Measurements from ENCODE around the gene CST6.

CST6 gene

DNA sequence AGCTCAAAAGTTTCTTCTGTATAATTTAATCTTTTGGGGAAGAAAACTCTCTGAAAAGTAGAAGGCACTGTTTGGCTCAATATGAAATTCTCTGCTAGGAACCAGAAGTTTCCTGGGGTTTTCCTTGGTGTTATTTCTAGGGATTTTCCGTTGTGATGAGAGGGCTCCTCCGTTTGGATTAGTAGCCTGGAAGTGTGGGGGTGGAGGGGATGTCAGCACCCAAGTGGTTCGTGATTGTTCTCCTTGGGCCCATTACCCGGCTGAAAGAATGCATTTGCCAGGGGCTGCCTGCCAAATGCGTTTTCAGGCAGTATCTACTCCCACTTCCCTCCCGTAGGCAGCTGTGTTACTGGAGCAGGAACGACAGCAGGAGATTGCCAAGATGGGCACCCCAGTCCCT lies 44.7 kb downstream of the CST6 start:
- Histone ChIP-seq H3K4me2 (ENCODE audit: low read depth, low read length) (no peak overlapping the region), H3K9me3 (replicated peaks; ENCODE audit: insufficient read depth, low read length) (no peaks in the 10 kb centered on the region), H4K20me1 (ENCODE audit: insufficient read depth, low read length) (0 out of 2 replicates have a peak, but pooled peaks cover 13% of the 10 kb centered on the region), H3K9ac (ENCODE audit: low read length) (no peak overlapping the region), H3K4me1 (ENCODE audit: low read length) (peaks cover 21% of the 10 kb centered on the region), H2AFZ (ENCODE audit: low read length) (no peak overlapping the region), H3K79me2 (ENCODE audit: low read length) (peaks cover 89% of the 10 kb centered on the region), H3K27ac (ENCODE audit: low read length) (no peak overlapping the region), H3K27me3 (replicated peaks; ENCODE audit: insufficient read depth, low read length) (no peaks in the 10 kb centered on the region), H3F3A (ENCODE audit: insufficient read depth, low read length) (peaks cover 36% of the 10 kb centered on the region), H3K9me2 (replicated peaks; ENCODE audit: insufficient read depth, low read length) (no peaks in the 10 kb centered on the region), H3K4me3 (ENCODE audit: low read length) (no peak overlapping the region), H3K36me3 (replicated peaks; ENCODE audit: insufficient read depth, low read length) (peaks cover 17% of the 10 kb centered on the region)
- TF ChIP-seq EZH2phosphoT487 (IDR thresholded peaks at IDR 0.05; ENCODE audit: low read length) (no peak), EZH2 (optimal IDR thresholded peaks at IDR 0.05; ENCODE audit: low read depth, low read length) (no peak)
- TF ChIP-seq, protein P1, sequence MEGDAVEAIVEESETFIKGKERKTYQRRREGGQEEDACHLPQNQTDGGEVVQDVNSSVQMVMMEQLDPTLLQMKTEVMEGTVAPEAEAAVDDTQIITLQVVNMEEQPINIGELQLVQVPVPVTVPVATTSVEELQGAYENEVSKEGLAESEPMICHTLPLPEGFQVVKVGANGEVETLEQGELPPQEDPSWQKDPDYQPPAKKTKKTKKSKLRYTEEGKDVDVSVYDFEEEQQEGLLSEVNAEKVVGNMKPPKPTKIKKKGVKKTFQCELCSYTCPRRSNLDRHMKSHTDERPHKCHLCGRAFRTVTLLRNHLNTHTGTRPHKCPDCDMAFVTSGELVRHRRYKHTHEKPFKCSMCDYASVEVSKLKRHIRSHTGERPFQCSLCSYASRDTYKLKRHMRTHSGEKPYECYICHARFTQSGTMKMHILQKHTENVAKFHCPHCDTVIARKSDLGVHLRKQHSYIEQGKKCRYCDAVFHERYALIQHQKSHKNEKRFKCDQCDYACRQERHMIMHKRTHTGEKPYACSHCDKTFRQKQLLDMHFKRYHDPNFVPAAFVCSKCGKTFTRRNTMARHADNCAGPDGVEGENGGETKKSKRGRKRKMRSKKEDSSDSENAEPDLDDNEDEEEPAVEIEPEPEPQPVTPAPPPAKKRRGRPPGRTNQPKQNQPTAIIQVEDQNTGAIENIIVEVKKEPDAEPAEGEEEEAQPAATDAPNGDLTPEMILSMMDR (IDR thresholded peaks at IDR 0.05; ENCODE audit: low read length) = no peak
- DNase-seq = no peak

DNA sequence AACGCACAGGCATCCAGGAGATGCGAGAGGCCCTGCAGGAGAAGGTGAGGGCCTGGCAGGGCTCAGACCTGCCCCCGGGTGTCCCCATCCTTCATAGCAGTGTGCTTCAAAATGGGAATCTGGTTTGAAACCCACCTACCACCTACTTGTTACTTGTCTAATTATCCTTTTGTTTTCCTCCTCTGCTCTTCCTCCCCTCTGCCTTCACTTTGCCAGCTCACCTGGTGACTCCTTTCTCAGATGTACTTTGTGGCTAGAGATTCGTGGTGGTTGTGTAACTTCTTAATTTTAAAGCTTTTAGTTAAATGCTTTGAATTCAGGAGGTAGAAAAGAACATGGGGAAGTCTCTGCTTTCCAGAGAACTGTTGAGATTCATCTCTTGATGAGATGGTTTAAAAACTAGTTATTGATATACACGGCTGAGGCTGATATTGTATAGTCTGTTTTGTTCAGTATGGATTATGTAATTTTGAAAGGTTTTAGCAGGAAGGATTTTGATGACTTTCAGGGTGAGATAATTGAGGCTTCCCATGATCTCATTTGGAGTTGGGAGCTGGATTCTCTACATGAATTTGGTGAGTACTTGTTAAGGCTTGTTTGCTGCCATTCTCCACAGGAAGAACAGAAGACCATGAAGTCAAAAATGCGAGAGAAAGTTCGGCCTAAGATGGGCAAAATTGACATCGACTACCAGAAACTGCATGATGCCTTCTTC lies 48.3 kb downstream of the CST6 start:
- TF ChIP-seq, protein P1 (IDR thresholded peaks at IDR 0.05; ENCODE audit: low read length) = no peak
- TF ChIP-seq EZH2phosphoT487 (IDR thresholded peaks at IDR 0.05; ENCODE audit: low read length) = no peak
- DNase-seq = no peak
- Histone ChIP-seq H3K4me1 (ENCODE audit: low read length) (peaks cover 41% of the 10 kb centered on the region), H3K36me3 (replicated peaks; ENCODE audit: insufficient read depth, low read length) (peaks cover 24% of the 10 kb centered on the region), H3K27ac (ENCODE audit: low read length) (no peak overlapping the region), H2AFZ (ENCODE audit: low read length) (no peak overlapping the region), H4K20me1 (ENCODE audit: insufficient read depth, low read length) (peaks cover 20% of the 10 kb centered on the region), H3K4me3 (ENCODE audit: low read length) (no peak overlapping the region), H3K4me2 (ENCODE audit: low read depth, low read length) (no peak overlapping the region), H3K79me2 (ENCODE audit: low read length) (peaks cover 97% of the 10 kb centered on the region), H3K27me3 (replicated peaks; ENCODE audit: insufficient read depth, low read length) (no peaks in the 10 kb centered on the region), H3F3A (ENCODE audit: insufficient read depth, low read length) (peaks cover 49% of the 10 kb centered on the region), H3K9me2 (replicated peaks; ENCODE audit: insufficient read depth, low read length) (no peaks in the 10 kb centered on the region), H3K9me3 (replicated peaks; ENCODE audit: insufficient read depth, low read length) (no peaks in the 10 kb centered on the region), H3K9ac (ENCODE audit: low read length) (no peak overlapping the region)

- no peak overlapping the region for H3K4me2 ChIP-seq (ENCODE audit: low read depth, low read length)
- H3K9me3 ChIP-seq (replicated peaks; ENCODE audit: insufficient read depth, low read length) = no peaks in the 10 kb centered on the region
- H3K4me1 ChIP-seq (ENCODE audit: low read length) = peaks cover 44% of the 10 kb centered on the region
- H3K4me3 ChIP-seq (ENCODE audit: low read length) = no peak overlapping the region
- peaks cover 95% of the 10 kb centered on the region for H3K79me2 ChIP-seq (ENCODE audit: low read length)
- H3K9ac ChIP-seq (ENCODE audit: low read length) = no peak overlapping the region
- H4K20me1 ChIP-seq (ENCODE audit: insufficient read depth, low read length) = peaks cover 20% of the 10 kb centered on the region
- H3K9me2 ChIP-seq (replicated peaks; ENCODE audit: insufficient read depth, low read length) = no peaks in the 10 kb centered on the region
- TF ChIP-seq, protein P1 (IDR thresholded peaks at IDR 0.05; ENCODE audit: low read length) = no peak
- H3K27ac ChIP-seq (ENCODE audit: low read length) = no peak overlapping the region
- no peak for DNase-seq
- H3K27me3 ChIP-seq (replicated peaks; ENCODE audit: insufficient read depth, low read length) = no peaks in the 10 kb centered on the region
- peaks cover 60% of the 10 kb centered on the region for H3F3A ChIP-seq (ENCODE audit: insufficient read depth, low read length)
- H3K36me3 ChIP-seq (replicated peaks; ENCODE audit: insufficient read depth, low read length) = peaks cover 19% of the 10 kb centered on the region
- H2AFZ ChIP-seq (ENCODE audit: low read length) = no peak overlapping the region
These were observed 49.5 kb downstream of the CST6 start for GRCh38 chr11:66061268-66061667.
